Choroid plexus epithelial cell (primary cell): Measurements from ENCODE around the gene RTP1.
"Not testable (repeated sequence)": the region's sequence is repeated elsewhere in the genome, so short reads cannot be mapped to it uniquely, and the experiment has no call there.

Experiments
- DNase-seq: peaks from one replicate; pipeline ENCODE4 v3.0.0-alpha.2; 2010; ENCODE audit warnings: low read depth
- H3K4me3 ChIP-seq: 2 replicates; pipeline ENCODE4 v1.5.1; 2011; ENCODE audit warnings: low read depth, mild to moderate bottlenecking, control low read depth, low read length, moderate library complexity
- TF ChIP-seq, protein P1 (sequence below): conservative IDR thresholded peaks from 2 replicates; pipeline ENCODE4 v1.5.1; 2011; ENCODE audit warnings: low read depth, mild to moderate bottlenecking, control low read depth, inconsistent platforms, low read length, moderate library complexity

RTP1 gene

GRCh38 chr3:187198490-187198889 lies 1.2 kb downstream of the RTP1 start:
- TF ChIP-seq, protein P1, sequence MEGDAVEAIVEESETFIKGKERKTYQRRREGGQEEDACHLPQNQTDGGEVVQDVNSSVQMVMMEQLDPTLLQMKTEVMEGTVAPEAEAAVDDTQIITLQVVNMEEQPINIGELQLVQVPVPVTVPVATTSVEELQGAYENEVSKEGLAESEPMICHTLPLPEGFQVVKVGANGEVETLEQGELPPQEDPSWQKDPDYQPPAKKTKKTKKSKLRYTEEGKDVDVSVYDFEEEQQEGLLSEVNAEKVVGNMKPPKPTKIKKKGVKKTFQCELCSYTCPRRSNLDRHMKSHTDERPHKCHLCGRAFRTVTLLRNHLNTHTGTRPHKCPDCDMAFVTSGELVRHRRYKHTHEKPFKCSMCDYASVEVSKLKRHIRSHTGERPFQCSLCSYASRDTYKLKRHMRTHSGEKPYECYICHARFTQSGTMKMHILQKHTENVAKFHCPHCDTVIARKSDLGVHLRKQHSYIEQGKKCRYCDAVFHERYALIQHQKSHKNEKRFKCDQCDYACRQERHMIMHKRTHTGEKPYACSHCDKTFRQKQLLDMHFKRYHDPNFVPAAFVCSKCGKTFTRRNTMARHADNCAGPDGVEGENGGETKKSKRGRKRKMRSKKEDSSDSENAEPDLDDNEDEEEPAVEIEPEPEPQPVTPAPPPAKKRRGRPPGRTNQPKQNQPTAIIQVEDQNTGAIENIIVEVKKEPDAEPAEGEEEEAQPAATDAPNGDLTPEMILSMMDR, result no peak
- no peak for DNase-seq
- H3K4me3 ChIP-seq, result no peak overlapping the region

- H3K4me3 ChIP-seq, DNase-seq: not testable (repeated sequence)
Observed at GRCh38 chr3:187199463-187200050, 2.3 kb downstream of the RTP1 start.

GRCh38 chr3:187205683-187206082 lies 8.4 kb downstream of the RTP1 start:
- DNase-seq, result no peak
- TF ChIP-seq, protein P1, result no peak
- no peak overlapping the region for H3K4me3 ChIP-seq

DNA sequence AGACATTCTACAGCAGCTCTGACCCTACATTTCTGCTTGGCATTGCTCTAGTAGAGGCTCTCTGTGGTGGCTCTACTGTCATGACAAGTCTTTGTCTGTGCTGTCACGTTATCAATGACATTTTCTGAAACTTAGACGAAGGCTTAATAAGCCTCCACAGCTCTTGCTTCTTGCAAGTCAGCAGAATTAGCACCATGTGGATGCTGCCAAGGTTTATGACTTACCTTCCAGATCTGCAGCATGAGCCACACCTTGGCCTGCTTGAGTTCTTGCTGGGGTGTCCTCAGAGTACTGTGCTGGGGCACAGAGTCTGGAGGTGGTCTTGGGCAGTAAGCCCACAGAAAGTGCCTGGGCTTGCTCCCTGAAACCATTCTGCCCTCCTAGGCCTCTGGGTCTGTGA lies 9.8 kb downstream of the RTP1 start:
- DNase-seq, result no peak
- H3K4me3 ChIP-seq, result no peak overlapping the region
- TF ChIP-seq, protein P1, result no peak

DNA sequence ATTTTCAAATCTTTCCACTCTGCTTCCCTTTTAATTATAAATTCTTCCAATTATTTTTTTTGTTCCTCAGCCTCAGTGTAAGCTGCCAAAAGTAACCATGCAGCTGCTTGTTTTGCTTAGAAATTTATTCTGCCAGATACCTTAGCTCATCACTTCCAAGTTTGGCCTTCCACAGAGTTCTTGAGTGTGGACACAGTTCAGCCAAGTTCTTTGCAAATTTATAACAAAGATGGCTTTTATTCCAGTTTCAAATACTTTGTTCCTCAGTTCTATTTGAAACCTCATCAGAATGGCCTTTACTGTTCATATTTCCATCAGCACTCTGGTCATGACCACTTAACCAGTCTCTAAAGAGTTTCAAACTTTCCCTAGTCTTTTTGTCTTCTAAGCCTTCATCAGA lies 10.3 kb downstream of the RTP1 start:
- DNase-seq, result no peak
- TF ChIP-seq, protein P1, result no peak
- no peak overlapping the region for H3K4me3 ChIP-seq

- TF ChIP-seq, protein P1, result no peak
- DNase-seq, result peak; percentile 32
- no peak overlapping the region for H3K4me3 ChIP-seq
Observed at GRCh38 chr3:187208159-187208558, 10.9 kb downstream of the RTP1 start.

DNA sequence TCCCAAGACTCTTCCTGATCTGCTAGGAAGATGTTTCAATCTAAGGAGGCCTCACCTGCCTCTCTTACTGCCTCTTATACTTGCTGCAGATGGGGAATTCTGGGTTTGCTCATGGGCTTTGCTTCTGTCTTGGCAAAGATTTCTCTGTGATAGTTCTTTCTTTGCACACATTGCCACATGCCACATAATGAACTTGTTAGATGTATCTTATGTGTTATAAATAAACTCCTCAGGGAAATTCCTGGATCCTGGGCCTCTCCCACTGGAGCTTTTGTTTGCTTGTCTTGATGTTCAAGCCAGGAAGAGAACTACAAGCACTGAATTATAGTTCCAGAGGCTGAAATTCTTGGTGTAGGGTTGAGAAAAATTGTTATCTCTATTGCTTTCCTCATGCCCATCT lies 12.2 kb downstream of the RTP1 start:
- TF ChIP-seq, protein P1, result no peak
- no peak overlapping the region for H3K4me3 ChIP-seq
- no peak for DNase-seq
